GM21786 (cell line): ENCODE results near the gene EIF5.
"Not testable (repeated sequence)": the region's sequence is repeated elsewhere in the genome, so short reads cannot be mapped to it uniquely, and the experiment has no call there.

ENCODE experiments used
- ATAC-seq: cut with Tn5 transposase; IDR thresholded peaks from one replicate; pipeline ENCODE4 v1.9.1; 2021; ENCODE audit not compliant: unreplicated experiment

EIF5 gene

DNA sequence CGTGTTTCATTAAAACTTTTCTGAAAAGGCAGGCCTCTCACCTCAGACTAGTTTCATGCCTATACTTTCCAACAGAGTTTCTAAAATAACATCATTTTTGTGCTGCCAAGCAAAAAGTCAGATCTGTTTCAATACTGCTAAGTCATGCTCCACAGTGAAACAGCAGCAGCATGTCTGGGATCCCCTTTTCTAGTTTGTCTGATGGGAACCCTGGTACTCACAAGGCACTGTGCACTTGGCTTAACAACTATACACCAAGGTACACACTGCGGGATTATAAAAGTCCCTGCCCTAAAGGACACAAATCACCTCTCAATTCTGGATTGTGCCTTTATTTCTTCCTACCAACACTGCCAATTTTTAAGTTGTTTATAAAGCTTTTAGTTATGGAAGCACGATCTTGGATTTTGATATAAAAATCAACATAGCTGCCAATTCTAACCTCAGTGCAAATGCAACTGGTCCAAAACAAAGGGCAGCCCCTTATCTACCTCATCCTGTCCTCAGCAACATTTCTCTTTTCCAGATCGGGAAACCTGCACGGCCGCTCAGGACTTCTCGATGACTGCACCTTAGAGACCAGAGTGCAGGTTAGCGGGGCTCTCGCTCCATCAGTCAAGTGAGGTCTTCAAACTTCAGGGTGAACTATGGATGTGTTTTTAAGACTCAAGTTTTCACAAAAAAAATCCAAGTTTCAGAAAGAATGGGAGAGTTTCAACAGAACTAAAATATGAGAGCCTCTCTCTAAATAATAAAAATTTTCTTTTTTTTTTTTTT, 1.7 kb upstream of the EIF5 start:
- ATAC-seq, result no peak

GRCh38 chr14:103334644-103335622, 896 bp downstream of the EIF5 start:
- ATAC-seq, result peak; percentile 18

DNA sequence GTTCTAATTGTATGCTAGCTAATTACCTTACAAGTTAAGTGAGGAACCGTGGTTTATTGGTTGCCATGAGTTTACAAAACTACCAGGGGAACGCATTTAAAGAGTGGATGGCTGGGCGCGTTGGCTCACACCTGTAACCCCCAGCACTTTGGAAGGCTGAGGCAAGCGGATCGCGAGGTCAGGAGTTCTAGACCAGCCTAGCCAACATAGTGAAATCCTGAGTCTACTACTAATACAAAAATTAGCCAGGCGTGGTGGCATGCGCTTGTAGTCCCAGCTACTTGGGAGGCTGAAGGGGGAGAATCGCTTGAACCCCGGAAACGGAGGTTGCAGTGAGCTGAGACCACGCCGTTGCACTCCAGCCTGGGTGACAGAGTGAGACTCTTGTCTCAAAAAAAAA, 2.2 kb downstream of the EIF5 start:
- no peak for ATAC-seq

GRCh38 chr14:103337794-103338193, 3.8 kb downstream of the EIF5 start:
- no peak for ATAC-seq

DNA sequence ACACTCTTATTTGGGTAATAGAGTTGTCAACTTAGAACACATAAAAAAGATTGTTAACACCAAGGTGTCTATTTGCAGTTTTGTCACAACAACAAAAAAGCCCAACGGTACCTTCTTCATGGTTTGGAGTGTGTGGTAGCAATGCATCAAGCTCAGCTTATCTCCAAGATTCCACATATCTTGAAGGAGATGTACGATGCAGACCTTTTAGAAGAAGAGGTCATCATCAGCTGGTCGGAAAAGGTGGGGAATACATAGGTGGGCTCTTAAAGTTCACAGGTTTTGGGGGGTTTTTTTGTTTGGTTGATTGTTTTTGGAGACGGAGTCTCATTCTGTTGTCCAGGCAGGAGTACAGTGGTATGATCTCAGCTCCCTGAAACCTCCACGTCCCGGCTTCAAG, 5.5 kb downstream of the EIF5 start:
- ATAC-seq, result no peak

DNA sequence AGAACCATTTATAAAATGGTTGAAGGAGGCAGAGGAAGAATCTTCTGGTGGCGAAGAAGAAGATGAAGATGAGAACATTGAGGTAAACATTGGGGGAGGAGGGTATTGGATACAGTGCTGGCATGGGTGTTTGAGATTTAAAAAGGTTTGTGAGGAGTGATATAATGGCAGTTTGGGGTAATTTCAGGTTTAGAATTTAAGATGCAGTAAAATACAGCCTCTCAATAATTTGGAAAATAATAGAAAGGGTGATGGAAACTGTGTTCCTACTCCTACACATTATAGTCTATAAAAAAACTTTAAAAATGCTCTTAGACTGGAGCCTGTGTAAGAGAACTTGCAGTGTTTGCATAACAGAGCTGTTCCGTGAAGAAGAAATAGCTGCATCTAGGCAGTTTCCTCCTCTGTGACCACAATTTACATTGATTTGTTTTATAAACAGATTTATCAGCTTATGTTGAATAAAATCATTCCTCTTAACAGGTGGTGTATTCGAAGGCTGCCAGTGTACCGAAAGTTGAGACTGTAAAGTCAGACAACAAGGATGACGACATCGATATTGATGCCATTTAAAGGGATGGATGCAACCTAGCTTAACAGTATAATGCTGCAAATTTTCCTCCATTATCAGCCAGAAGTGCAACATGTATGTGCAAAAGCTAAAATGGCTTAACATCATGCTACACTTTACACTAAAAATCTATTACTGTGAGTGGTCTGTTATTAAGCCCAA, 6.6 kb downstream of the EIF5 start:
- ATAC-seq, result no peak

GRCh38 chr14:103341250-103342129, 7.5 kb downstream of the EIF5 start:
- ATAC-seq, result no peak

GRCh38 chr14:103343164-103343879, 9.3 kb downstream of the EIF5 start:
- no peak for ATAC-seq

GRCh38 chr14:103343905-103344797, 10.1 kb downstream of the EIF5 start:
- ATAC-seq, result no peak

GRCh38 chr14:103346286-103346685, 12.2 kb downstream of the EIF5 start:
- no peak for ATAC-seq

DNA sequence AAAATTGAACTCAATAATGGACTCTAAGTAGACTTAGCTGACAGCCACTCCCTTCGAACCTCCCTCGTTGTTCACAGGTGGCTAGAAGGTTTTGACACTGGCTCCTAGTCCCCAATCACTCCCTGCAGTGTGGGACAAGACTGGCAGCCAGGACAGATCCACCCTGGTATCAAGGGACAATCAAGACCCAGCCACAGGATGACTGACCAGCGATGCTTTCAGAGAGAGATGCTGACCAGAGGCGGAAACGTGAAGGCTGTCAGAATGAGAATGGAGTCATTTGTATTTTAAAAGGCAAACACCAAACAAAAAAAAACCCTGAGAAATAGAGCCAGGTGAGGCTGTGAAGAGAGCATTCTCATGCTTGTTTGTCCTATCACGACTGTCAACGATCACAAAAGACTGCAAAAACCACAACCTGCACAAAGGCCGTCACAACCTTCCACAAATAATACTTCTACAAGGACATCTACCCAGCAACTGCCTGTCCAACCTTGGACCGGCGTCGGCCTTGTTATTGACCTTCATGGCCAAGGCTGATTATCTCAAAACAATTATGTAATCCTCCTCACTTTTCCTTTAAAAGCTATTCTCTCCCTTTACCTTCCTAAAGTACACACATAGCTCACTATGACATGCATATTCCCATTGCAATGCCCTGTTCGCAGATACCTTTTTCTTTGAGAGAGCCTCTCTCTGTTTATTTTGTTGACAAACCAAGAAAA, 13.2 kb downstream of the EIF5 start:
- ATAC-seq, result no peak

GRCh38 chr14:103348154-103348553, 14.1 kb downstream of the EIF5 start:
- no peak for ATAC-seq

- no peak for ATAC-seq
Observed at GRCh38 chr14:103349982-103350381, 15.9 kb downstream of the EIF5 start.

- ATAC-seq, result no peak
Observed at GRCh38 chr14:103353362-103353761, 19.3 kb downstream of the EIF5 start.

DNA sequence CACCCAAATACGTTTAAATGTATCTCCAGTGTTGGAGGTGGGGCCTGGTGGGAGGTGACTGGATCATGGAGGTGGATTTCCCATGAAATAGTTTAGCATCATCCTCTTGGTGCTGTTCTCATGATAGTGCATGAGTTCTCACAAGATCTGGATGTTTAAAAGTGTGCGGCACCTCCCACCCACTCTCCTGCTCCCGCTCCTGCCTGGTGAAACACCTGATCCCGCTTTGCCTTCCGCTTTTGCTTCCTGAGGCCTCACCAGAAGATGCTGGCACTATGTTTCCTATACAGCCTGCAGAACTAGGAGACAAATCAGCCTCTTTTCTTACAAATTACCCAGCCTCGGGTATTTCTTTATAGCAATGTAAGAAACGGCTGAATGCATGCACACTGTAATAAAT, 20.1 kb downstream of the EIF5 start:
- no peak for ATAC-seq

GRCh38 chr14:103356024-103356682, 22.1 kb downstream of the EIF5 start:
- no peak for ATAC-seq

DNA sequence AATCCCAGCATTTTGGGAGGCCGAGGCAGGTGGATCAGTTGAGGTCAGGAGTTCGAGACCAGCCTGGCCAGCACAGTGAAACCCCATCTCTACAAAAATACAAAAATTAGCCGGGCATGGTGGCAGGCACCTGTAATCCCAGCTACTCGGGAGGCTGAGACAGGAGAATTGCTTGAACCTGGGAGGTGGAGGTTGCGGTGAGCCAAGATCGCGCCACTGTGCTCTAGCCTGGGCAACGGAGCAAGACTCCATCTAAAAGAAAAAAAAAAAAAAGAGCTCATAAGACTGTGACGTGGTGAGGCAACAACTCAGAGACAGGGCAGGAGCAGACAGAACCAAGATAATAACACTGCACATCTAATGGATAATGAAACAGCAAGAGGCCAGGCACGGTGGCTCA, 23.5 kb downstream of the EIF5 start:
- not testable (repeated sequence) for ATAC-seq

DNA sequence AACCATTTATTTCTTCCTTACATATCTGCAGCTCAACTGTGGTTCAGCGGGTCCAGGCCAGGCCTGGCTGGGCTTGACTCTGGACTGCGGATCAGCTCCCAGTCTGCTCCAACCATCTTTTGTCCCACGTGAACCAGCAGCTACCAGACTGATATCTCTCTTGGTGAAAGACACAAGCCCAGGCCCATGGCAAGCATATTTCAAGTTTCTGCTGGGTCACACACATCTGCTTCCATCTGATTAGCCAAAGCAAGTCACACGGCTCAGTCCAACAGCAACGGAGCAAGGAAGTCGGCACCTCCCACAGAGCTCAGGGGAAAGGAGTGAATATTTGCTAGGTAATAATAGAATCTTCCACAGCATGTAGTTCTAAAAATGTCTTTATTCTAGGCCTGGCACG, 26.5 kb downstream of the EIF5 start:
- ATAC-seq, result no peak
